SU-DHL-6 (cell line): ENCODE measurements around the gene TIMM21.
A peak's percentile ranks its signal among the peaks of the same experiment; 100 is the strongest.

Experiments
- H2AFZ ChIP-seq: fragments of 200-600 bp; sonication (generic); 2 replicates; pipeline ENCODE4 v1.6.1; 2014; ENCODE audit warnings: low read depth, mild to moderate bottlenecking, moderate library complexity, mixed read lengths, antibody characterized with exemption, low read length; ENCODE audit not compliant: severe bottlenecking
- H3F3A ChIP-seq: fragments of 200-600 bp; shearing (Covaris generic); 2 replicates; pipeline ENCODE4 v1.6.0; 2016; ENCODE audit warnings: antibody characterized with exemption, mild to moderate bottlenecking; ENCODE audit not compliant: insufficient read depth
- H3K27ac ChIP-seq: fragments of 200-600 bp; sonication (generic); 2 replicates; pipeline ENCODE4 v1.5.1; 2016; ENCODE audit warnings: low read depth, mild to moderate bottlenecking, low read length, moderate library complexity, mixed read lengths
- H3K27me3 ChIP-seq: fragments of 200-600 bp; sonication (generic), shearing (Covaris generic); 2 replicates; pipeline ENCODE4 v1.6.0; 2014; ENCODE audit warnings: mild to moderate bottlenecking, low read length
- H3K36me3 ChIP-seq: fragments of 200-600 bp; sonication (generic); 2 replicates; pipeline ENCODE4 v1.6.1; 2014; ENCODE audit warnings: mild to moderate bottlenecking, low read length, mixed read lengths
- H3K4me2 ChIP-seq: fragments of 300-600, 200-600 bp; shearing (Covaris generic), sonication (generic); 2 replicates; pipeline ENCODE4 v1.6.0; 2014; ENCODE audit warnings: low read length, low read depth, mild to moderate bottlenecking; ENCODE audit not compliant: poor library complexity, severe bottlenecking
- H3K4me3 ChIP-seq: fragments of 200-600 bp; sonication (generic); 2 replicates; pipeline ENCODE4 v1.5.1; 2014; ENCODE audit warnings: antibody characterized with exemption, low read length, mild to moderate bottlenecking, mixed read lengths; ENCODE audit not compliant: insufficient read depth, poor library complexity, severe bottlenecking
- H3K79me2 ChIP-seq: fragments of 200-600 bp; sonication (generic); 2 replicates; pipeline ENCODE4 v1.6.1; 2014; ENCODE audit warnings: mild to moderate bottlenecking, low read length, moderate library complexity; ENCODE audit not compliant: insufficient read depth
- H3K9ac ChIP-seq: fragments of 200-600 bp; sonication (generic); 2 replicates; pipeline ENCODE4 v1.7.0; 2014; ENCODE audit warnings: mild to moderate bottlenecking, low read length
- H3K9me2 ChIP-seq: fragments of 200-600 bp; sonication (generic); replicated peaks from 2 replicates; pipeline ENCODE4 v1.6.1; 2014; ENCODE audit warnings: low read length; ENCODE audit not compliant: insufficient read depth
- H3K9me3 ChIP-seq: fragments of 200-600 bp; sonication (generic); 2 replicates; pipeline ENCODE4 v1.6.1; 2014; ENCODE audit warnings: low read length, mixed read lengths; ENCODE audit not compliant: insufficient read depth
- H4K20me1 ChIP-seq: fragments of 200-600 bp; sonication (generic); 2 replicates; pipeline ENCODE4 v1.6.1; 2014; ENCODE audit warnings: low read depth, mild to moderate bottlenecking, antibody characterized with exemption, low read length, moderate library complexity, mixed read lengths
- EZH2phosphoT487 ChIP-seq: fragments of 200-600 bp; sonication (generic), shearing (Covaris generic); conservative IDR thresholded peaks from 2 replicates; pipeline ENCODE4 v1.6.1; 2018; ENCODE audit warnings: mild to moderate bottlenecking, antibody characterized with exemption, low read length, moderate library complexity, mixed read lengths
- TF ChIP-seq, protein P1 (sequence below): fragments of 200-600 bp; sonication (generic); IDR thresholded peaks from one replicate; pipeline ENCODE4 v1.5.1; 2017; ENCODE audit warnings: antibody characterized with exemption, mild to moderate bottlenecking, low read length, moderate library complexity; ENCODE audit not compliant: insufficient read depth, poor library complexity, severe bottlenecking

TIMM21 gene

DNA sequence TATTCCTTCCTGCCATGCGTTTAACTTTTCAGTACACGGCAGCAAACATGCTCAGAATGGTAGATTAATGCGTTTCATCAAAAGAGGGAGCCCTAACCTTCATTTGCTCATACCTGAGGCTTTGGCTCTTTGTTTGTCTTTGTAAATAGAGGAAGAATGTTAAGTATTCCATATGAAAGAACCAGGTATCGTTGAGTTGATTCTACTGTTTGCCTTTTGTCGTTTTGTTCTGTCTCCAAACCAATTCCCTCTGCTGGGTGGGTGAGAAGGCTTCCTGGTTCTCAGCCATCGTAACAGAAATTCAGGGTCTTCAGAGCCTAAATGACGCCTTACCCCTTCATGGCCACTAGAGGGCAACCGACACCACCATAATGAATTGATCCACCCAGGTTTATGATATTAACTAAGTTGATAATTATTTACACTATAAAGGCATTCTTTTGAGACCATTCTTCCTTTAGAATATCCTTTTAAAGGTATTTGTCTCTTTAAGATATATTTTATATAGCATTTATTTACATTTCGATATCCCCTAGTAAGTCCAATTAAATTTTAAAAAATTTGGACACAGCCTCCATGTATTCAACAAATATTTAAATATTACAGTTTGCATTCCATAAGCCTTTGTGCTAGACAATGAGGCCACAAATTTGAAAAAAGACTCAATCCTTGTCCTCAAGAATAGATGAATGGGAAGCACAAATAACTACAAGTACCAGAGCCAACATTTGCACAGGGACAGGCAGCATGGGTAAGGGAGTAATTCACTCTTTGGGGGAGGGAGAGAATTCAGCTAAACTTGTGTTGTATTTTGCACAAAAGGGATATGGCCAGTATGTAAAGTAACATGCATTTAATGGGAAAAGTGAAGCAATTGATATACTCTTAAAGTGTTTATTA is 48.1 kb downstream of the TIMM21 start:
- Histone ChIP-seq H2AFZ (peak overlapping the region; percentile 52), H3K27me3 (no peaks in the 10 kb centered on the region), H3K27ac (no peak overlapping the region), H3K9me2 (no peaks in the 10 kb centered on the region), H3K4me2 (peak overlapping the region; percentile 65), H3F3A (no peaks in the 10 kb centered on the region), H3K4me3 (no peak overlapping the region), H3K9me3 (no peaks in the 10 kb centered on the region), H3K79me2 (no peaks in the 10 kb centered on the region), H3K9ac (peak overlapping the region; percentile 33; the same call in 1 of the 2 replicates), H4K20me1 (no peaks in the 10 kb centered on the region), H3K36me3 (no peaks in the 10 kb centered on the region)
- no peak for TF ChIP-seq EZH2phosphoT487
- TF ChIP-seq, protein P1, sequence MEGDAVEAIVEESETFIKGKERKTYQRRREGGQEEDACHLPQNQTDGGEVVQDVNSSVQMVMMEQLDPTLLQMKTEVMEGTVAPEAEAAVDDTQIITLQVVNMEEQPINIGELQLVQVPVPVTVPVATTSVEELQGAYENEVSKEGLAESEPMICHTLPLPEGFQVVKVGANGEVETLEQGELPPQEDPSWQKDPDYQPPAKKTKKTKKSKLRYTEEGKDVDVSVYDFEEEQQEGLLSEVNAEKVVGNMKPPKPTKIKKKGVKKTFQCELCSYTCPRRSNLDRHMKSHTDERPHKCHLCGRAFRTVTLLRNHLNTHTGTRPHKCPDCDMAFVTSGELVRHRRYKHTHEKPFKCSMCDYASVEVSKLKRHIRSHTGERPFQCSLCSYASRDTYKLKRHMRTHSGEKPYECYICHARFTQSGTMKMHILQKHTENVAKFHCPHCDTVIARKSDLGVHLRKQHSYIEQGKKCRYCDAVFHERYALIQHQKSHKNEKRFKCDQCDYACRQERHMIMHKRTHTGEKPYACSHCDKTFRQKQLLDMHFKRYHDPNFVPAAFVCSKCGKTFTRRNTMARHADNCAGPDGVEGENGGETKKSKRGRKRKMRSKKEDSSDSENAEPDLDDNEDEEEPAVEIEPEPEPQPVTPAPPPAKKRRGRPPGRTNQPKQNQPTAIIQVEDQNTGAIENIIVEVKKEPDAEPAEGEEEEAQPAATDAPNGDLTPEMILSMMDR, result peak; percentile 91

DNA sequence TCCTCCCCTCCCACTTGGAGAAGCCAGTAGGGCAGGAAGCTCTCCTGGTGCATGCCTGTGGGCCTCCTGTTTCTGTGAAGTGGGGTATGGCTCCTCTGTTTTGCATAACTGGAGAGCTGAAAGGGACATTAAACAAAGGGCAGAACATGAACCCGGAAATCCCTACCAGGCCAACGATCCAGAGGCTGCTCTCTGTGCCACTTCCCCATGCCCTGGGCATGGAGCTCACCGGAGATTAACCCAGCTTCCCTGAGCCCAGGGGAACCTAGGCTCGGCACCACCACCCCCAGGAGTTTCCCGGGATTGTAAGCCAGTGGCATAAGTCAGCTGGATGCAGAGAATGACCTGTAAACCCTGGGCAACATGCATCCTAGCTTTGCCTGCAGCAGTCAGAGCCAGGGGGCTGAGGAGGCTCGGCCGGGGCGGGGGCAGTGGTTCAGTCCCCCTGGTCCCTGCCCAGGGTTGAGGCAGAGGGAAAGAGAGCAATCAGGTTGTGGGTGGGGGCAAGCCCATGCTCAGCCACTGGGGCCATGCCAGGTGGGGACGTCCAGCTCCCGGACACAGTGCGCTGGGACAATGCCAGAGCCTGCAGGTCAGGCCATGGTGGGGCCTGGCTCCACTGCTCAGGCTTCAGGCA is 49.5 kb downstream of the TIMM21 start:
- no peak overlapping the region for H3K4me2 ChIP-seq
- H3K9me3 ChIP-seq, result no peaks in the 10 kb centered on the region
- no peak overlapping the region for H3K27ac ChIP-seq
- no peak overlapping the region for H3K9ac ChIP-seq
- no peaks in the 10 kb centered on the region for H4K20me1 ChIP-seq
- H3F3A ChIP-seq, result no peaks in the 10 kb centered on the region
- TF ChIP-seq, protein P1, result no peak
- no peak for TF ChIP-seq EZH2phosphoT487
- no peak overlapping the region for H2AFZ ChIP-seq
- H3K9me2 ChIP-seq, result no peaks in the 10 kb centered on the region
- H3K79me2 ChIP-seq, result no peaks in the 10 kb centered on the region
- H3K36me3 ChIP-seq, result no peaks in the 10 kb centered on the region
- H3K27me3 ChIP-seq, result no peaks in the 10 kb centered on the region
- H3K4me3 ChIP-seq, result no peak overlapping the region

DNA sequence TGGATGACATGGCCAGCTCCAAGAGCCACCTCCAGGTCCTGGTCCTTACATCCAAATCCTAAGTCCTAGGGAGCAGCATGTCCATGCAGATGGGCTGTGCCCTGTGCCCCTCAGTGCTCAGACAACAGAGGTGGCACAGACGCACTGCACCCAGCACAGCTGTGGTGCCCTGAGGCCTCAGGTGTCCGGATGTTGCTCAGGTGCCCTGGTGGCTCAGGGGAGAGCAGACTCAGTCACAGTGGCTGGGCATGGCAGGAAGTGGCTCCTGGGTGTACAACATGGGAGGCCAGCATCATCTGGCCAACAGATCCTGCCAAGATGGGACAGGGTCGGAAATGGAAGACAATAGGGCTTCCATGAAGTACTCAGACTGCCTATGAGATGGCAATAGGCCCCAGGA is 50.1 kb downstream of the TIMM21 start:
- Histone ChIP-seq H3K27me3 (no peaks in the 10 kb centered on the region), H3K27ac (no peak overlapping the region), H3K4me2 (no peak overlapping the region), H2AFZ (no peak overlapping the region), H3K9me2 (no peaks in the 10 kb centered on the region), H3K9ac (no peak overlapping the region), H3F3A (no peaks in the 10 kb centered on the region), H3K9me3 (no peaks in the 10 kb centered on the region), H3K4me3 (no peak overlapping the region), H3K79me2 (no peaks in the 10 kb centered on the region), H3K36me3 (no peaks in the 10 kb centered on the region), H4K20me1 (no peaks in the 10 kb centered on the region)
- TF ChIP-seq, protein P1, result no peak
- TF ChIP-seq EZH2phosphoT487, result no peak
